ENCODE measurements around the gene EXOC1. TPM values are rescaled to one million over a fixed set of nuclear protein-coding genes. Genes with fewer than 3 reads are reported as not detected.

EXOC1 gene
- total RNA-seq, 2 donors from 2014 or later: 24.8 to 39.4 TPM

GRCh38 chr4:55868581-55869090 is 15.2 kb downstream of the EXOC1 start:
- Histone ChIP-seq H3K27ac (no peak overlapping the region), H3K4me3 (no peak overlapping the region), H3K36me3 (no peaks in the 10 kb centered on the region), H3K9me3 (no peaks in the 10 kb centered on the region), H3K27me3 (replicated peaks; ENCODE audit: insufficient read depth) (no peaks in the 10 kb centered on the region), H3K4me1 (replicated peaks) (no peaks in the 10 kb centered on the region)
- DNase-seq (ENCODE audit: low spot score): no peak
- TF ChIP-seq POLR2AphosphoS5 (IDR thresholded peaks at IDR 0.05) (no peak), POLR2A (IDR thresholded peaks at IDR 0.05) (no peak)
- TF ChIP-seq, protein P1, sequence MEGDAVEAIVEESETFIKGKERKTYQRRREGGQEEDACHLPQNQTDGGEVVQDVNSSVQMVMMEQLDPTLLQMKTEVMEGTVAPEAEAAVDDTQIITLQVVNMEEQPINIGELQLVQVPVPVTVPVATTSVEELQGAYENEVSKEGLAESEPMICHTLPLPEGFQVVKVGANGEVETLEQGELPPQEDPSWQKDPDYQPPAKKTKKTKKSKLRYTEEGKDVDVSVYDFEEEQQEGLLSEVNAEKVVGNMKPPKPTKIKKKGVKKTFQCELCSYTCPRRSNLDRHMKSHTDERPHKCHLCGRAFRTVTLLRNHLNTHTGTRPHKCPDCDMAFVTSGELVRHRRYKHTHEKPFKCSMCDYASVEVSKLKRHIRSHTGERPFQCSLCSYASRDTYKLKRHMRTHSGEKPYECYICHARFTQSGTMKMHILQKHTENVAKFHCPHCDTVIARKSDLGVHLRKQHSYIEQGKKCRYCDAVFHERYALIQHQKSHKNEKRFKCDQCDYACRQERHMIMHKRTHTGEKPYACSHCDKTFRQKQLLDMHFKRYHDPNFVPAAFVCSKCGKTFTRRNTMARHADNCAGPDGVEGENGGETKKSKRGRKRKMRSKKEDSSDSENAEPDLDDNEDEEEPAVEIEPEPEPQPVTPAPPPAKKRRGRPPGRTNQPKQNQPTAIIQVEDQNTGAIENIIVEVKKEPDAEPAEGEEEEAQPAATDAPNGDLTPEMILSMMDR (IDR thresholded peaks at IDR 0.05): no peak
- intact Hi-C loops (cut with DNase I): no loop called here
- 96% methylated on average over 1 of the region's 1 CpG for WGBS

DNA sequence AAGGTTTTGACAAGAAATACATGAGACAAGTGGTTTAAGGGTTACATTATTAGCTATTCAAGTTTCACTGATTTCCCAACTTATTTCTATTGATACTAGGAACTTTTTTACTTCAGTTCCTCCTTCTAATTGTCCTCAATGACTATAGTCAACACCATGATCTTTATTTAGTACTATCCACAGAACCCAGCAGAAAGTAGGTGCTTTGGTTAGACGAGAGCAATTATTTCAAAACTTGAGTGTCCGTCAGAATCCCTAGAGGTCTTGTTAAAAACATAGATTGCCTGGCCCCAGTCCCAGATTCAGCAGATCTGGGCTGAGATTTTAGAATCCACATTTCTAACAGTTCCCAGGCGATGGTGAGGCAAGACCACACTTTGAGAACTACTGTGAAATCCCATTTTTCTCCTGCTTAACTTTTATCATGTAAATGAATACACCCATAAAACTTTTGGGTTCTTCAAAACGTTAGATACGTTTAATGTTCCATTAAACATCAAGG is 17.9 kb downstream of the EXOC1 start:
- no peak overlapping the region for H3K4me3 ChIP-seq
- no peak for DNase-seq (ENCODE audit: low spot score)
- 32% methylated on average over 5 of the region's 5 CpGs for WGBS
- H3K27me3 ChIP-seq (replicated peaks; ENCODE audit: insufficient read depth): no peaks in the 10 kb centered on the region
- intact Hi-C loops (cut with DNase I): no loop called here
- no peak overlapping the region for H3K27ac ChIP-seq
- TF ChIP-seq, protein P1 (IDR thresholded peaks at IDR 0.05): no peak
- TF ChIP-seq POLR2A (IDR thresholded peaks at IDR 0.05) (no peak), POLR2AphosphoS5 (IDR thresholded peaks at IDR 0.05) (no peak)
- no peaks in the 10 kb centered on the region for H3K36me3 ChIP-seq
- H3K9me3 ChIP-seq: no peaks in the 10 kb centered on the region
- H3K4me1 ChIP-seq (replicated peaks): no peaks in the 10 kb centered on the region

- TF ChIP-seq, protein P1 (IDR thresholded peaks at IDR 0.05): no peak
- TF ChIP-seq POLR2AphosphoS5 (IDR thresholded peaks at IDR 0.05) (no peak), POLR2A (IDR thresholded peaks at IDR 0.05) (no peak)
- H3K4me1 ChIP-seq (replicated peaks): no peaks in the 10 kb centered on the region
- H3K36me3 ChIP-seq: no peaks in the 10 kb centered on the region
- no peaks in the 10 kb centered on the region for H3K9me3 ChIP-seq
- intact Hi-C loops (cut with DNase I): no loop called here
- H3K4me3 ChIP-seq: no peak overlapping the region
- no peak for DNase-seq (ENCODE audit: low spot score)
- H3K27me3 ChIP-seq (replicated peaks; ENCODE audit: insufficient read depth): no peaks in the 10 kb centered on the region
- H3K27ac ChIP-seq: no peak overlapping the region
These were observed 21.4 kb downstream of the EXOC1 start for GRCh38 chr4:55874831-55875230.

GRCh38 chr4:55876387-55876786 is 22.9 kb downstream of the EXOC1 start:
- TF ChIP-seq POLR2AphosphoS5 (IDR thresholded peaks at IDR 0.05): no peak
- no peak for TF ChIP-seq POLR2A (IDR thresholded peaks at IDR 0.05)
- TF ChIP-seq, protein P1 (IDR thresholded peaks at IDR 0.05): no peak
- intact Hi-C loops (cut with DNase I): no loop called here
- Histone ChIP-seq H3K9me3 (no peaks in the 10 kb centered on the region), H3K4me1 (replicated peaks) (no peaks in the 10 kb centered on the region), H3K27ac (no peak overlapping the region), H3K4me3 (no peak overlapping the region), H3K27me3 (replicated peaks; ENCODE audit: insufficient read depth) (no peaks in the 10 kb centered on the region), H3K36me3 (no peaks in the 10 kb centered on the region)
- no peak for DNase-seq (ENCODE audit: low spot score)

GRCh38 chr4:55879224-55879623 is 25.8 kb downstream of the EXOC1 start:
- Histone ChIP-seq H3K27me3 (replicated peaks; ENCODE audit: insufficient read depth) (no peaks in the 10 kb centered on the region), H3K4me3 (no peak overlapping the region), H3K27ac (no peak overlapping the region), H3K36me3 (no peaks in the 10 kb centered on the region), H3K4me1 (replicated peaks) (no peaks in the 10 kb centered on the region), H3K9me3 (no peaks in the 10 kb centered on the region)
- WGBS: 98% methylated on average over 3 of the region's 3 CpGs
- intact Hi-C loops (cut with DNase I): no loop called here
- no peak for DNase-seq (ENCODE audit: low spot score)
- no peak for TF ChIP-seq POLR2AphosphoS5 (IDR thresholded peaks at IDR 0.05)
- TF ChIP-seq, protein P1 (IDR thresholded peaks at IDR 0.05): no peak

Measured in prostate gland (tissue), 2 donors.